ENCODE results near the gene BEGAIN.

Gene BEGAIN

DNA sequence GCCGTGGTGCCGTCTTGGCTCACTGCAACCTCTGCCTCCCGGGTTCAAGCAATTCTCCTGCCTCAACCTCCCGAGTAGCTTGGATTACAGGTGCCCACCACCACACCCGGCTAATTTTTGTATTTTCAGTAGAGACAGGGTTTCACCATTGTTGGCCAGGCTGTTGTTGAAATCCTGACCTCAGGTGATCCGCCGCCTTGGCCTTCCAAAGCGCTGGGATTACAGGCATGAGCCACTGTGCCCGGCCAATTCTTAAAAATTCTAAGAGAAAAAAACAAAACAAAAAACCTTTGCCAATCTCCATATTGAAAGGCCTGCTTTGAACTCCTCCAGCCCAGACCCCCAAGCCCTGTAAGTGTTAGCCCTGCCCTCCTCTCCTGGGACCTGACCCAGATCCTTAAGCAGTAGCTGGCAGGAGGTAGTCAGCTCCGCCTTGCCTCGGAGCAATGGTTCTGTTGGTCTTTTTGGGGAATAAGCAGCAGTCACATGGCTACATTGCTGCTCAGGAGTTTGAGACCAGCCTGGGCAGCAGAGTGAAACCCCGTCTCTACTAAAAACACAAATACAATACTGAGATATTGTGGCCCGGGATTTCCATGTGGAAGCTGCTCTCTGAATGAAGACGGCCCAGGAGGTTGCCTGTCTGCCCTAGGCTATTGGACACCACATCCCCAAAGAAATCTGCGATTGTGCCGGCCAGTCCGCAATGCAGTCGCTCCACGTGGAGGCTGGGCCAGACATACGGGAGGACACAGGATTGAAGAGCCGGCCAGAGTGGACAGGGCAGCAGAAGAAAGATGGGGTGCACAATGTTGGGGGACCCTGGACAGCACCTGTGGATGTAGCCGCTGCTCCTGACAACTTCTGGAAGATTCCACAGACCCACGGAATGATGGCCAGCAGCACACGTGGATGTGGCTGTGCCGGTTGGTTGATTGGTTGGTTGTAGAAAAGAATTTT is 28.8 kb upstream of the BEGAIN start:
- DNase-seq: no peak

DNA sequence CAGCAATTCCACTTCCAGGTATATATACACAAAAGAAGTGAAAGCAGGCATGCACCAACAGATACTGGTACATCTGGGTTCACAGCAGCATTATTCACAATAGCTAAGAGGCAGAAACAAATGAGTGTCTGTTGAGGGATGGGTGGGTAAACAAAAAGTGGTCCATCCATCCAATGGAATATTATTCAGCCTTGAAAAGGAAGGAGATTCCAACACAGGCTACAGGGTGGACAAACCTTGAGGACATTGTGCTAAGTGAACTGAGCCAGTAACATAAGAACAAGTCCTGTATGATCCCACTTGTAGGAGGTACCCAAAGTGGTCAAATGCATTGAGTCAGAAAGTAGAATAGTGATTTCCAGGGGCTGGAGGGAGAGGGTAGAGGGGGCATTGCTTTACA is 27.6 kb upstream of the BEGAIN start:
- no peak for DNase-seq

GRCh38 chr14:100612986-100613385 is 25.8 kb upstream of the BEGAIN start:
- DNase-seq: no peak

- no peak for DNase-seq
Measured at GRCh38 chr14:100611811-100612480, 24.7 kb upstream of the BEGAIN start.

GRCh38 chr14:100610511-100611217 is 23.4 kb upstream of the BEGAIN start:
- DNase-seq: no peak

DNA sequence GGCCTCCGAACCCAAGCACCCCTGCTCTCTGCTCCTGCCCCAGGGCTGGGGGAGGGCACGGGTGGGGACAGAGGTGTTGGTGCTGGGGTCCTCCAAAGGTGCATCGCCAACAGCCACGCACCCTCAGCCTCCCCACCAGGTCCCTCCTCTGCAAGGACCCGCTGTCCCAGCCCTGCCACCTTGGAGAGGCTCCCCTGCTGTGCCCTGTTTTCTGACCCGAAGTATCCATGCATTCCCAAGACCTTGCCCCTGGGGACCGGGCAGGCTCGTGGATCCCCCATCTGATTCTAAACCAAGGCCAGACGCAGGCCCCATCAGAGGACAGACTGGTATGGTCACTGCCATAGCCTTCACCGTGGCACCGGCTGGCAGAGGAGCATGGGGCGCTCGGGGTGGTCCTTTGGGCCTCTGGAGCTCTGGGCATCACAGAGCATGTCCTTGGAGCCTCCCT is 22.7 kb upstream of the BEGAIN start:
- DNase-seq: no peak

GRCh38 chr14:100609331-100609870 is 22.2 kb upstream of the BEGAIN start:
- DNase-seq: no peak

DNA sequence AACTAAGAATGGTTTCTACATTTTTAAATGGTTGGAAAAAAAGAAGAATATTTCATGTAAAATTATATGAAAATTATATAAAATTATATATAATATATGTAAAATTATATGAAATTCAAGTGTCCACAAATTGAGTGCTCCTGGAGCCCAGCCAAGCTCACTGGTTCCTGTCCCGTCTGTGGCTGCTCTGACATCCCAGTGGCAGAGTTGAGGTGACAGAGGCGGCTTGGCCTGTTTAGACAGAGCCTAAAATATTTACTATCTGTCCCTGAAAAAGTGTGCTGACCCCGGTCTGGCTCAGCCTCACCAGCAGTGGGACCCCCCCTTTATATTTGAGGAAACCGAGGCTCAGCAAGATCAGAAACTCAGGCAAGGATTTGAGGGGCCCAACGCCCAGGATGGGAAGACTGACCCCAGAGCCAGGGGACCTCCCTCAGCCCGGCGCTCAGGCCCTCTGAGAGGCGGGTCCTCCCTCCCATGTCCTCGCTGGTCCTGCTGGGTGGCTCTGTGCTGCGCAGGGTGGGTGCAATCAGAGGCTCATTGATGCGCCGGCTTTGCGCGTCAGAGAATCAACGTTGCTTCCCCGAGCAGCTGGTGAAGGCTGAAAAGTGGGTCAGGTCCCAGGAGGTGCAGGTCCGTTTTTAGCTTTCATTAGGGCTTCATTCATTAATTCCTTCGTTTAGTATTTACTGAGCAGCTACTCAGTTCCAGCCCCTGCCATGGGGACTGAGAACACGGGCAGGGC is 21.5 kb upstream of the BEGAIN start:
- no peak for DNase-seq

- no peak for DNase-seq
Measured at GRCh38 chr14:100608064-100608463, 20.8 kb upstream of the BEGAIN start.

GRCh38 chr14:100607611-100607956 is 20.4 kb upstream of the BEGAIN start:
- DNase-seq: no peak

DNA sequence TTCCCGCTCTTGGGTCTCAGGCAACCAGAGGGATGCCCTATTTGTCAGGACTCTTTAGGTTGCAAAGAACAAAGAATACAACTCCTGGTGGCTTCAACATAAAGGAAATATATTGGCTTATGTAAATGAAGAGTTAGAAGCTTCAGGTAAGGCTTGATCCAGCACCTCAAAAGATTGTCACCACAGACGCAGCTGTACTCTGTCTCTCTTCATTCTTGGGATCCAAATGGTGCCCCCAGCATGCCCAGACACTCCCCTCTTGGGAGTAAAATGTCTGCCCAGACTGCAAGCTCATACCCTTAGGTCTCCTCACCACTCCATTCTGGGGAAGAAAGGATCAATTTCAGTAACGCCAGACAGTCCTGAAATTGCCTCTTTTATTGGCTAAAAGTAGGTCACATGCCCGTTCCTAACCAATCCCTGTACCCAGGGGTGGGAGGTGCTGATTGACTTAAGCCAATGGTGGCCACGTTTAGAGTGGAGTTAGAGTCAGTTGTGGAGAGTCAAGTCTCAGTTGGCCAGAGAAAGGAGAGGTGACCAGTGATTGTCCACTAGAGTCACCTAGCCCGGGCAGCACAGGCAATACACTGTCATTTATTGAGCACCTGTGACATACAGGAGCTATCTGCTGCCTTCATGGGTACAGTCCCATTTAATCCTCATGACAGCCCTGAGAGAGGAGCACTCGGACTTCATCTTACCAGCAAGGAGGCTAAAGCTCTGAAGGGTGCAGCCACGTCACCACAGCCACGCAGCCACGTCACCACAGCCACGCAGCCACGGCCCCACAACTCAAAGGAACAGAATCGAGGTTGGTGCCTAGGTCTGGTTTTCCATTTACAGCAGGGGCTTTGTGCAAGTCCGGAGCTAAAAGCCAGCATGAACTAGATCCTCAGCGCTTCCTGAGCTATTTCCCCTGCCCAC is 19.7 kb upstream of the BEGAIN start:
- no peak for DNase-seq

DNA sequence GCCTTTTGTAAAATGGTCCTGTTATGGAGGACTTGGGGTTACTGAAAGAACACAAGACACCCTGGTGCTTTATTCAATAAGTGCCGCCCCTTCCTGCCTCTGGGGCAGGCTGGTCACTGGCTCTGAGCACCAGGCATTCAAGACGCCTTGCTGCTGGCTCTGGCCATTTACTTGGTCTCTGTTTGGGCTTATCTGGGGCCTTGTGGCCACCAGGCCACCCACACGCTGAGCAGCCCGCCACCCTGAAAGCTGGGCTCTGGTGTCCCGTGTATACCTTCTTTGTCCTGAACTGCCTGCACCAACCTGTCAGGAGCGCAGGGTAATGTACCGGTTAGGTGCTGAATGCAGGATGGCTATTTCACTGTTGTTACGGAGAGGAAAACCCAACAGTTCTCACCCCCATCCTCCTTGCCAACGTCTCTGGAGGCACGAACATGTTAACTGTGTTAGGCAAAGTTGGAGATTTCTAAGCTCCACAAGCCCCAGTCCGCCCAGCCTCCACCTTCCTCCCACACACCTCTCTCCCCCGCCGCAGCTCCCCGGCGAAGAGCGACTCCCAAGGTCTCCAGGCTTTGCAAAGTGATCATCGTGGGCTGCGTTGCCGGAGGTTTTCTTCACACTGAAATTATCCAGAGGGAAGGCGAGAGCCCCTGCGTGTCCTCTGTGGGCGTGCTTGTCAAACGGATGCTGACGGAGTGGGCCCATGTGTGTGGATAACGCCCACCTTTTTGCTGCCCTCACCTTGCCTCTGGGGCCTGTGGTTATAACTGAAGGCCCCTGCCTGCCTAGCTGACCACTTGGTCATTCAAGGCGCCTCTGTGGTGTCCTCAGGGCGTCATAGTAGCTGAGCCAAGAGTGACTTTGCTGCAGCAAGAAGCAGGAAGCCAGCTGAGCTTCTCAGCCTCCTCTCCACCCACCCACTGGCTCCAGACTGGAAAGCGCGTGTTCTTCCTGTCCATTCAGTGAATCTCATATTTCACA is 18.8 kb upstream of the BEGAIN start:
- DNase-seq: no peak

DNA sequence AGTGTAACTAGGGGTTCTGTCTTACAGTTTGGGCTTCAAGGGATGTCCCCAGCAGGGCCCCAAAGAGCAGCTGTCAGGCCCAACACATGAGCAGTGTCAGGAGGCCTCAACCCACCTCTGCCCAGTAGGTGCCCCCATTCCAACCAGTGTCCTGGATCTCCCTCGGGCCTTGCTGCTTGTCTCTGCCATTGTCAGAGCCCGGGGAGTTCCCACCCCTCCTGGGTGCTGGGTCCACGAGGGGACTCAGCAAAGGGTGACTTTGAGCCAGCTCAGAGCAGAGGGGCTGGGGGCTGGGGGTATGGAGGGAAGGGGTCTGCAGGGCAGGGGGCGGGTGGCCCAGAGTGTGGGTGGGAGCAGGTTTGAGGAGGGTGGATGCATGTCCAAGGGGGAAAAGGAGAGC is 18.0 kb upstream of the BEGAIN start:
- DNase-seq: no peak

DNA sequence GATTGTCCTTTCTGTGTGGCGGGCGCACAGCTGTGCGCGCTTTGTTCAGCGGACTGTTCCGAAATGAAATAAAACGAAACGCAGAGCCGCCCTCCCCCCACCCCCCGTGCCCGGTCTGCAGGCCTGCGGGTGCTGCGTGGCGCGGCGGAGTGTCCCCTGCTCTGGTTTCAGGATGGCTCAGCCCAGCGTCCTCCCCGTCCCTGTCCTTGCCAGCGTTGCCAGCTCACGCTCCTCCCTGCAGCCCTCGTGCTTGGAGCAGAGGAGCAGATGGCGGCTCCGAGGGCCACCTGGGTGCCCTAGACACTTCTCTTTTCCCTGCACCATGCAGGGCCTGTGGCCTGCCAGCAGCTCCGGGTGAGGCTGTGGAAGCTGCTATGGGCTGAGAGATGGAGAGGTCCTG is 17.5 kb upstream of the BEGAIN start:
- DNase-seq: no peak

GRCh38 chr14:100604121-100604501 is 16.9 kb upstream of the BEGAIN start:
- no peak for DNase-seq

- DNase-seq: no peak
Measured at GRCh38 chr14:100603341-100604120, 16.3 kb upstream of the BEGAIN start.

- no peak for DNase-seq
Measured at GRCh38 chr14:100602621-100603230, 15.5 kb upstream of the BEGAIN start.

GRCh38 chr14:100601914-100602313 is 14.7 kb upstream of the BEGAIN start:
- no peak for DNase-seq

DNA sequence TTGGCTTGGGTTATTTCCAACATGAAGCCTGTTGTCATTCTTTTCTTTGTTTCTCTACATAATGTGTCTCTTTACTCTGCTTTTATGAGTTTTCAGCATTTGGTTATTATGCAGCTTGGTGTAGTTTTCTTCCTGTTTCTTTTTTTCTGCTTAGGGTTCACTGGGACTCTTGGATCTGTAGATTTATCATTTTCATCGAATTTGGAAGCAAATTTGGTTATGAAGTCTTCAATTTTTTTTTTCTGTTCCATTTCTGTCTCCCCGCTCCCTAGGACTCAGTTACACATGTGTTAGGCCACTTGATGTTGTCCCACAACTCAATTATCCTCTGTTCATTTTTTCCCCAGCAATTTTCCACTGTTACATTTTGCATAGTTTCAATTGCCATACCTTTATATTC is 13.8 kb upstream of the BEGAIN start:
- no peak for DNase-seq
